GM18873 (cell line): ENCODE measurements around the gene IPPK.

Experiments used
- ATAC-seq: cut with Tn5 transposase; IDR thresholded peaks from one replicate; pipeline ENCODE4 v1.9.1; 2021; ENCODE audit warnings: mild to moderate bottlenecking, moderate library complexity, moderate number of reproducible peaks; ENCODE audit not compliant: unreplicated experiment, low FRiP score

Gene IPPK

GRCh38 chr9:92617951-92618510 is 51.9 kb downstream of the IPPK start:
- ATAC-seq, result no peak

GRCh38 chr9:92617195-92617813 is 52.6 kb downstream of the IPPK start:
- ATAC-seq, result no peak

- ATAC-seq, result no peak
Measured at GRCh38 chr9:92616655-92617111, 53.2 kb downstream of the IPPK start.

GRCh38 chr9:92616199-92616641 is 53.7 kb downstream of the IPPK start:
- ATAC-seq, result no peak

- no peak for ATAC-seq
Measured at GRCh38 chr9:92615790-92616189, 54.1 kb downstream of the IPPK start.

DNA sequence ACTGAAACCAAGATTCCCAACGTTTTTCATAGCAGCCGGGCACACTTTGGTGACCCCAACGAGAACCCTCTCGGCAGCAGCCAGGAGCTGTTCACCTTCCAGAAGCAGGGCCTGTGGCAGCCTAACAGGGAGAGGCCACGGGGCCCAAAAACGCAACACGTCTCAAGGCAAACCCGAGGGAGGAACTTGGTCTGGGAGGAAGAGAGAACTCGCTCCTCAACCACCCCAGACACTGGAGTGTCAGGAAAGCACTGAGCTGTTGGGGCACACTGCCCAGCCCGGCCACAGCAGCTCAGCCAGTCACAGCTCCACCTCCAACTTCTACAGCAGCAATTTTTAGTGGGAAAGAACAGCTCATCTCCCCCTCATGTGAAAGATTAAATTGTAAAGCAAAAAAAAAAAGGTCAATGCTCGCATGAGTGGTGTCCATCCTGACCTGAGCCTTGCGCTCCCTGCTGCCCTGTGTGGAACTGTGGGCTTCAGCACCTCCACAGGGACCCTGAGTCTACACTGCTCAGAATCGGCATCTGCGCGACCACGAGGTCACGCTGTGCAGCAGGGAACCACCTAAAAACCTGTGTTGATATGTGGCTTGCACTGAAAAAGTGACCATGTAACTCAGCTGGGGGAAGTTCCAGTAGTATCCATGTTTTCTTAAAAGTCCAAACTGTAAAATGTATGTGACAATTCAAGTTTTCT is 55.0 kb downstream of the IPPK start:
- no peak for ATAC-seq

- no peak for ATAC-seq
Measured at GRCh38 chr9:92614123-92614510, 55.8 kb downstream of the IPPK start.

DNA sequence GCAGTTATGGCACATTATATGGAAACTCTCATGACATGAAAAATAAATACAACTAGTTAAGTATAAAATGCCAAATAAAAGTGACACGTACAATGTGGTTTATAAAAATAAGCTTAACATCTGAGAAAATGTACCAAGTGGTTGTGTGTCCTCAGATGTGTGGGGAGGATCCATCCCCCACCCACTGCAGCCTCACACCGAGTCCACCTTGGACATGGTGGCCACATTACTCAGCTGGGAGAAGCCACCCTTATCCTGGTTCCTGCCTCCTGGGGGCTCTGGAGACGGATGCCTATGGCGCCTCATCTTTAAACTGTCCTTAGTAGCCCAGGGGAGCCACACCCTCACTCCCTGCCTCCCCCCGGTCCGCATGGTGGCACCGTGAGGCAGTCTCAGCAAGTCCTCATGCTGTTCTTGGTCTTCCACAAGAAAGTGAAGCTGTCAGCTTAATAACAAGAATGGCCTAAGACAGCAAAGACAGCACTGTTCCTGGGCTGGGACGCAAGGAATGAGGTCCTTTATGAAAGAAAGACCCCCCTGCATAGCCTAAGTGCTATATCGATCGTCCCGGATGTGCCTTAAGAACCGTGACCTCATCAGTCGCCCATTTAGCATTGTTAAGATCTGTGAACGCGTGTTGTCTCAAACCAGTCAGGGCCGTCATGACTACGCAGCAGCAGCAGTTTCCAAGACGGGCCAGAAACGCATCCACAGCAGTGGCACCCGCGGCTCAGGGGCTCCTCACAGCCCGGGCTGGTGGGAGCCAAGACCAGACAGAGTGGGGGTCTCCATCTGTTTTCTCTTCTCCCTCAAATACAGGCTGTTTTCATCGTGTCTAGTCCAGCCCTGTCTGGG is 56.4 kb downstream of the IPPK start:
- ATAC-seq, result no peak

DNA sequence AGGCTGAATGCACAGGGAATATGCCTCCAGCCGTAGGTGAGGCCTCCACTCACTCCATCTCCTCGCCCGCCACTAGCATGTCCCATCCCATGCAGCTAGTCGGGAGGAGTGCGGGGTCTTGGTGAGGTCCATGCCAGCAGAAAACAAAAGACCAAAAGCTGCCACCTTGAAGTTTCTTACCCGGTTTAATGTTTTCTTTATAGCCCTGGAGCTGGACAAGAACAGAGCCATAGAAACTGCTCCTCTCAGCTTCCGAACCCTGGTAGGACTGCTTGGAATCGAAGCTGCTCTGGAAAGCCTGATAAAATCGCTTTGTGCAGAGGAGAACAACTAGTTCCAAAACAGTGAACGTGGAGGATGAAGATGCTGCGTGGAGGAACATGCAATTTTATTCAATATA is 57.1 kb downstream of the IPPK start:
- ATAC-seq, result no peak

DNA sequence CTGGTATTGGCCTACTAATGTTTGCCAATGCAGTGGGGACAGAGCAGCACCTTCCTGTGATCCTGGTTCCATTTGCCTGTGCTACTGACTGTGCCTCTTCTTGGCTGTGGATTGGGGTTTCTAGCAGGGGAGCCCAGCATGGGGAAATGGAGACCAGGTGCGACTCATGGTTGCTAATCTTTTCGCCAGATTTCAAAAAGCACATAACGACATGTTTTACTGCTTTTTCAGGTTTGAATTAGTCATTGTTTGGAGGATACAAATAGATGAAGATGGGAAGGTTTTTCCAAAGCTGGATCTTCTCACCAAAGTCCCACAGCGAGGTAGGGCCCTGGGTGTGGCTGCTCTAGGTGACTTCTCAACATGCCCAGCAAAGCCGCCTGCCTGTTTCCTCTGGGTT is 57.6 kb downstream of the IPPK start:
- no peak for ATAC-seq

- no peak for ATAC-seq
Measured at GRCh38 chr9:92611621-92612285, 58.2 kb downstream of the IPPK start.

DNA sequence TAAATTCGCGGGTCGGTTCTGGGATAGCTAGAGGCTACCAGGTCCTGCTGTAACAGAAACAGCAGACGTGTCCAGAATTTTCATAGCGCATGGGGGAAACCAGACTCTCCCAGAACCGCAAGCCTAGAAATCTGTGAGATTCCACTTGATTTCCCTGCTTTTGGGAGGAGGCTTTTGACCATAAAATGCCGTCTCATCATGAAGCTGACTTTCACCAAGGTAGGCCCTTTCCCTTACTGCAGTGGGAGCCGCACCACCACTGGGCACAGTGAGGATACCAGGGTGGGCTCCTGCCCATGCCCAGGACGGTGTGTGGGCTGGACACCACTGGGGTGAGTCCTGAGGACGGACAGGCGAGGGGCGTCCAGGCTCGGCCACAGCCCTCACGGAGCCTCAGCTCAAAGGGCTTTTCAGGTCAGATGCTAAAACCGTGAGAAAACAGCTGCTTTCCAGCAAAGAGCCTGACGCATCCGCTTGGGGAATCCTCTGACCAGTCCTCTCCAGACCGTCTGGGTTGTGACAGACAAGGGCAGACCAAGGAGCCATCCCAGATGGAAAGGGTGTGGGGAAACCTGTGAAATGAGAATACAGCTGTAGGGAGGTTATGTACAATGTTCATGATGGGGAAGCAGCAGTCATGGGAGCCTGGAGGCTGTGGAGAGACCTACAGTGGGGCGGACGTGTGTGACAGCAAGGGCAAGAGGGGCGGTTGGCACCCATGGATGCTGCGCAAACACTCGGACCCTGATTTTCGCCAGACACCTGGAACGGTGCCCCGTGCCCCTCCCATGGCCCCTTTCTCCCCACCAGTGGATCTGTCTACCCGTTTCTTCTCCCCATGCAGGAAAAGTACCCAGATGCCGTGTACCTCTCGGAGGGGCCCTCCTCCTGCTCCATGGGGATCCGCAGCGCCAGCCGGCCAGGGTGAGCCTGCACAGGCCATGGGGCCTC is 59.2 kb downstream of the IPPK start:
- no peak for ATAC-seq

GRCh38 chr9:92608909-92609445 is 61.0 kb downstream of the IPPK start:
- ATAC-seq, result no peak

- ATAC-seq, result no peak
Measured at GRCh38 chr9:92608241-92608908, 61.6 kb downstream of the IPPK start.

GRCh38 chr9:92607773-92608172 is 62.2 kb downstream of the IPPK start:
- no peak for ATAC-seq

DNA sequence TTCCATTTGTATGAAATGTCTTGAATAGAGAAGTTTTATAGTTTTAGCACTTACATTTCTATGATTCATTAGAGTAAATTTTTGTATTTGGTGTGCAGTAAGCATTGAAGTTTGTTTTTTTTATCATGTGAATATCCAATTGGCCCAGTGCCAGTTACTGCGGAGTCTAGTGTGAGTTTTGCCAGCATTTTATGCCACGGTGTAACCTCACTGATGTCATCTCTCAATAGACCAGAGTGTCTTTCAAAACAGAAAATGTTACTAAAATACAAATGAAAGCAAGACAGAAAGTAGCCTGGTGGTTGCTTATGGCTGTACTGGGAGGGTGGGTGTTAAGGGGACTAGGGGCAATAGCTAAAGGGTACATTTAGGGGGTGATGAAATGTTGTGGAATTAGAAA is 62.8 kb downstream of the IPPK start:
- ATAC-seq, result no peak

DNA sequence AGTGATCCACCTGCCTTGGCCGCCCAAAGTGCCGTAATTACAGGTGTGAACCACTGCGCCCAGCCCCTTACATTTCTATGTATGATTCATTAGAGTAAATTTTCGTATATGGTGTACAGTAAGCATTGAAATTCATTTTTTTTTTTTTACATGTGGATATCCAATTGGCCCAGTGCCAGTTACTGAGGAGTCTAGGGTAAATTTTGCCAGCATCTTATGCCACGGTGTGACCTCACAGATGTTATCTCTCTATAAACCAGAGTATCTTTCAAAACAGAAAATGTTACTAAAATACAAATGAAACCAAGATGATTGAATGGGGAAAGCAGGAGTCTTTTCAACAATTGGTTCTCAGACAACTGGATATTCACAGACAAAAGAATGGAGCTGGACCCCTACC is 64.7 kb downstream of the IPPK start:
- no peak for ATAC-seq

DNA sequence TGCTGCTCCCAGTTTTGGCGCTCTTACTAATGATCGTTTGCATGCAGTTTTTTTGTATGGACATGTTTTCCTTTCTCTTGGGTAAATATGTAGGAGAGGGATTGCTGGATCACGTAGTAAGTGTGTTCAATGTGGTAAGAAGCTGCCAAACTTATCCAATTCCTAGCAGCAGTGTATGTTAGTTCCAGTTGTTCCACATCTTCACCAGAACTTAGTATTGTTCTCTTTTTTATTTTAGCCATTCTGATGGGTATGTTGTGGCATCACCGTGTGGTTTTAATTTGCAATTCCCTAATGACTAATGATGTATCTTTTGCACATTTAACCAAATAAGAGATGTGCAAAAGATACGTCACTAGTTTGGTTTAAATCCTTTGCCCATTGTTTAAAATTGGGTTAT is 65.9 kb downstream of the IPPK start:
- no peak for ATAC-seq

DNA sequence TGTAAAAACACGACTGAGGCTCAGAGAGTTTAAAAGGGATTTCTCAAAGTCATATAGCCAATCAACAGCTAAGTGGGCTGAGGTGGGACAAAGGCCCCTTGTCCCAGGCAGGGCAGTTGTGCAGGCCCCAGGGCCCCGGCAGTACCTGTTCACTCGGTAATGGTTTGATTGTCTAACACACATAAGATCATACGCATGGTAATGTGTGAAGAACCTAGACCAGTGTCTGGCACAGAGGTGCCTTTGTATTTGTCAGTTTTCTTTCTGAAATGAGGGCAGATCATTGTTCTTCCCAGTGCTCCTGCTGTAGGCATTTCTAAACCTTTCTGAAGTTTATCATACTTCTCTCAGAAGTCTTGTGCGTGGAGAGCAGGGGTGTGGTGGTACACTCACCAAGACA is 66.8 kb downstream of the IPPK start:
- ATAC-seq, result no peak
